ENCODE measurements around the gene ASGR2. TPM values are rescaled to one million over a fixed set of nuclear protein-coding genes. Genes with fewer than 3 reads are reported as not detected.

ASGR2 gene
- total and polyA plus RNA-seq, 3 donors from 2014 or later, result 0.47 to 2.6 (median 1.1) TPM

DNA sequence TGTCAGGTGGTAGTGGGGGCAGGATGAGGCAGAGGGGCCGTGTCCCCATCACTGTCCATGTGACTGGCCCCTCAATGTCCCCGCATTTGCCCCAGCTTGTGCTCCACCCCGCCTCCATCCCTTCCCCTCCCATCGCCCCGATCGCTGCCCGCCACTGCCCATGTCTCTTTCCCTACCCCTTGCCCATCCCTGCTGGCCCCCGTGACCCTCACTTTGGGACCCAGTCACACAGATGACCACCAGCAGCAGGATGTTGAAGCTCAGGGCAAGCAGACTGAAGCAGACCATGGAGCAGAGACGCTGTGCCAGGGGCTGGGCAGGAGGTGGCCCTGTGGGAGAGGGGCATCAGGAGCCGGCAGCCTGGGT lies 6.1 kb downstream of the ASGR2 start:
- Histone ChIP-seq H3K36me3 (ENCODE audit: low read depth, missing control alignments) (no peaks in the 10 kb centered on the region), H3K4me1 (no peaks in the 10 kb centered on the region), H3K9me3 (no peaks in the 10 kb centered on the region), H3K4me3 (no peak overlapping the region), H3K27me3 (no peaks in the 10 kb centered on the region), H3K27ac (no peak overlapping the region)
- intact Hi-C loops (cut with DNase I; ENCODE audit: low total_unique reads), result no loop called here
- DNase-seq, result no peak
- no peak for TF ChIP-seq CTCF (IDR thresholded peaks at IDR 0.05)
- no peak for TF ChIP-seq POLR2A (IDR thresholded peaks at IDR 0.05)
- WGBS, 2 donors, result 87% methylated on average over 9 to 10 of the region's 10 CpGs

DNA sequence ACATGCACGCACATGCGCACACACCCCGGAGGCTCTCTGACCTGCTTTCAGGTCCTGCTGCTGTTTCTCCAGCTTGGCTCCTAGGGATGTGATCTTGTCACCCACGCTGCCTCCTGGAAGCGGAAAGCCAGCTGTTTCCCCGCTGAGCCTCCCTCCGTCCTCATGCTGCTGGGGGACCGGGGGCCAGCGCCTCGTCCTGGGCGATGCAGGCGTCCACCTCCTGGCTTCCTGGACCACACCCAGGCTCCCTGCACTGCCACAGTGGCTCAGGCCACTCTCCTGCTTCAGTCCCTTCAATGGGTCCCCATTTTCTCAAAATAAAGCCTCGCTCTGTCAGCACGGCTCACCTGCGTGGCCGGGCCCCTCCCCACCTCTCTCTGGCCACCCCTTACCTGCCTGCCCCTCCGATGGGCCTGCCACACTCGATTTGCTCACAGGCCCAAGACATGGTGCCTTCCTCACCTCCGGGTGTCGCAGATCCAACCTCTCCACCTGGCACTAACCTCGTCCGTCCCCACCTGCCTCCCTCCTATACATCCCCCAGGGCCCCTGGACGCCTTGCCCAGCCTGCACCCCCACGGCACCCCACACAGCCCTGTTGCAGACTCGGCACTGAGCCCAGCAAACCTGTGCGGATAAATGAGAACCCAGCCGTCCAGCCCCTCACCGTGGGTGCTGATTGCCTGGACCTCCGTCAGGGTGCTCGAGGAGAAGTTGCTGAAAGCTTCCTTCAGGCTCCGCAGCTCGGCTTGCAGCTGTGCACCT lies 6.6 kb downstream of the ASGR2 start:
- Histone ChIP-seq H3K36me3 (ENCODE audit: low read depth, missing control alignments) (no peaks in the 10 kb centered on the region), H3K9me3 (no peaks in the 10 kb centered on the region), H3K27ac (no peak overlapping the region), H3K4me1 (no peaks in the 10 kb centered on the region), H3K4me3 (no peak overlapping the region), H3K27me3 (no peaks in the 10 kb centered on the region)
- no peak for DNase-seq
- intact Hi-C loops (cut with DNase I; ENCODE audit: low total_unique reads), result no loop called here
- WGBS, 2 donors, result 85% methylated on average over 26 to 32 of the region's 32 CpGs
- TF ChIP-seq CTCF (IDR thresholded peaks at IDR 0.05) (no peak), POLR2A (IDR thresholded peaks at IDR 0.05) (no peak)

- H3K36me3 ChIP-seq (ENCODE audit: low read depth, missing control alignments), result no peaks in the 10 kb centered on the region
- H3K9me3 ChIP-seq, result no peaks in the 10 kb centered on the region
- intact Hi-C loops (cut with DNase I; ENCODE audit: low total_unique reads), result no loop called here
- no peak overlapping the region for H3K4me3 ChIP-seq
- H3K27ac ChIP-seq, result no peak overlapping the region
- H3K27me3 ChIP-seq, result no peaks in the 10 kb centered on the region
- H3K4me1 ChIP-seq, result no peaks in the 10 kb centered on the region
- DNase-seq, result no peak
- 79 to 82% methylated on average over 18 to 20 of the region's 20 CpGs for WGBS, 2 donors
- TF ChIP-seq CTCF (IDR thresholded peaks at IDR 0.05) (no peak), POLR2A (IDR thresholded peaks at IDR 0.05) (no peak)
Measured at GRCh38 chr17:7107012-7107754, 7.4 kb downstream of the ASGR2 start.

GRCh38 chr17:7102421-7102820 lies 12.2 kb downstream of the ASGR2 start:
- Histone ChIP-seq H3K4me1 (no peaks in the 10 kb centered on the region), H3K27ac (no peak overlapping the region), H3K9me3 (no peaks in the 10 kb centered on the region), H3K36me3 (ENCODE audit: low read depth, missing control alignments) (no peaks in the 10 kb centered on the region), H3K4me3 (no peak overlapping the region), H3K27me3 (no peaks in the 10 kb centered on the region)
- 88 to 91% methylated on average over 6 of the region's 6 CpGs for WGBS, 2 donors
- TF ChIP-seq CTCF (IDR thresholded peaks at IDR 0.05) (no peak), POLR2A (IDR thresholded peaks at IDR 0.05) (no peak)
- intact Hi-C loops (cut with DNase I; ENCODE audit: low total_unique reads), result no loop called here
- no peak for DNase-seq

Data from testis (tissue), 3 donors.